ENCODE data around the gene HINT2. TPM values are rescaled to one million over a fixed set of nuclear protein-coding genes. Genes with fewer than 3 reads are reported as not detected.

The HINT2 gene
- 44.6 TPM for polyA plus RNA-seq (2013, experiment 1 of 4)
- polyA plus RNA-seq (2013, experiment 2 of 4) = 47.9 TPM
- polyA plus RNA-seq (2013, experiment 3 of 4) = 54.6 TPM
- polyA plus RNA-seq (2013, experiment 4 of 4) = 58.7 TPM

- no peaks in the 10 kb centered on the region for H3K36me3 ChIP-seq (ENCODE audit: control insufficient read depth, insufficient read depth, low read length)
- H3K27ac ChIP-seq (ENCODE audit: insufficient read depth, low read depth, low read length, poor library complexity, severe bottlenecking) = peak within 1 kb of the TSS; percentile 93
- H3K4me3 ChIP-seq (ENCODE audit: insufficient read depth, low read depth, low read length) = peak within 1 kb of the TSS; percentile 72
- no peaks in the 10 kb centered on the region for H3K27me3 ChIP-seq (ENCODE audit: control insufficient read depth, insufficient read depth, low read length, poor library complexity, severe bottlenecking)
- WGBS, 2 experiments = 0% methylated on average over 52 of the region's 52 CpGs
- no peaks in the 10 kb centered on the region for H3K9me3 ChIP-seq (ENCODE audit: control insufficient read depth, low read length)
- H3K4me1 ChIP-seq (ENCODE audit: control insufficient read depth, insufficient read depth, low read length) = peaks cover 13% of the 10 kb centered on the region
Observed at GRCh38 chr9:35814841-35815543, at the start of gene HINT2. Gene HINT2, minus strand, starts transcription at chr9:35815042. Its CDS starts 63 bp downstream, at chr9:35814979.

DNA sequence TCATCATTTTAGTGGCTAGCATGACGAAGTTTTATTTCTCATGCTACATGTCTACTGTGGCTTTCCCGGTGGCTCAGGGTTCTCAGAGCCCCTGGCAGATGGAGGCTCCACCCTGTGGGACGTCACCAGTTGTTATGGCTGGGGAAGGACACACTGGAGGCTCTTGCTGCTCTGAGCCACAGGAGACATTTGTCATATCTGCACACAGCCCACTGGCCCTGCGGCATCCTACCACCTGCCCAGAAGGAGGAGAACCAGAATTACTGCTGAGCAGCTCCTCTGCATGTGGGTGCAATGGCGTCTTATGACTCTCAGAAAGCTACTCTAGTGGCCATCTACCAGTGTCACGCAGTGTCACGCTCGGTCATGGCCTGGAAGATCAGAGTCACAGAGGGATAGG is 48.7 kb upstream of the HINT2 start:
- no peaks in the 10 kb centered on the region for H3K27me3 ChIP-seq (ENCODE audit: control insufficient read depth, insufficient read depth, low read length, poor library complexity, severe bottlenecking)
- no peaks in the 10 kb centered on the region for H3K36me3 ChIP-seq (ENCODE audit: control insufficient read depth, insufficient read depth, low read length)
- no peak overlapping the region for H3K27ac ChIP-seq (ENCODE audit: insufficient read depth, low read depth, low read length, poor library complexity, severe bottlenecking)
- no peaks in the 10 kb centered on the region for H3K9me3 ChIP-seq (ENCODE audit: control insufficient read depth, low read length)
- WGBS, 2 experiments = 79 to 80% methylated on average over 8 of the region's 8 CpGs
- no peaks in the 10 kb centered on the region for H3K4me1 ChIP-seq (ENCODE audit: control insufficient read depth, insufficient read depth, low read length)
- H3K4me3 ChIP-seq (ENCODE audit: insufficient read depth, low read depth, low read length) = no peak overlapping the region

- Histone ChIP-seq H3K27me3 (ENCODE audit: control insufficient read depth, insufficient read depth, low read length, poor library complexity, severe bottlenecking) (no peaks in the 10 kb centered on the region), H3K4me1 (ENCODE audit: control insufficient read depth, insufficient read depth, low read length) (no peaks in the 10 kb centered on the region), H3K4me3 (ENCODE audit: insufficient read depth, low read depth, low read length) (no peak overlapping the region), H3K9me3 (ENCODE audit: control insufficient read depth, low read length) (no peaks in the 10 kb centered on the region), H3K27ac (ENCODE audit: insufficient read depth, low read depth, low read length, poor library complexity, severe bottlenecking) (no peak overlapping the region), H3K36me3 (ENCODE audit: control insufficient read depth, insufficient read depth, low read length) (no peaks in the 10 kb centered on the region)
- 91 to 92% methylated on average over 4 of the region's 4 CpGs for WGBS, 2 experiments
Observed at GRCh38 chr9:35862328-35862727, 47.5 kb upstream of the HINT2 start.

DNA sequence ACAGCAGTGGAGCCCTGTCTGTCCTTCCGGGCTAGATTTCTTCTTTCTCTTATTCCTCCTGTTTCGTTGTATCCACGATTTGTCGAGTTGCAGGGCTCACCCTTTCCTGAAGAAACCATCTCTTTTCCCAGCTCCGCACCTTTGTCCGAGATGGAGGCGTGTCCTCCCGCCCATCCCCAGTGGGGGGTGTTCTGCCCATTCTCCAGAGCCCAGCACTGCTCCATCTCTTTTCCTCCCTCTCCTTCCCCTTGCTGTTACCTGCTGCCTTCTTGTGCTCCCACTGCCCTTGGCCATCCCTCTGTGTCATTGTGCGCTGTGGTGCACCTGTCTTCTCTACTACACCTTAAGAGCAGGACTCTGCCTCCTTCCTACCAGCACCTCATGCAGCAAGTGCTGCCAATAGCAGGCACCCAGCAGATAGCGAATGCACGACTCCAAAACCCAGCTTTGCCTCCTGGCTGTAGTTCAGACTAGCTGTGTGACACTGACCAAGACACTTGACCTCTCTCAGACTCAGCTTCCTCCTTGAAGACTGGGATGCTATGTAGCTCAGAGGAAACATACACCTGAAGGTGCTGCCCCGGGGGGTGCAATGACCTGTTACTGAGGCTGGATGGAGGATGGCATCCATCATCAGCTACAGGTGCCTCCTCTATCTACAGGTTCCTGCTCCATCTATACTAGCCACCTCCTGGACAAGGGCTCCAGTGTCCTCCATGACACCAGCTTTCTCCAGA is 46.5 kb upstream of the HINT2 start:
- 71 to 79% methylated on average over 12 of the region's 12 CpGs for WGBS, 2 experiments
- no peaks in the 10 kb centered on the region for H3K27me3 ChIP-seq (ENCODE audit: control insufficient read depth, insufficient read depth, low read length, poor library complexity, severe bottlenecking)
- H3K4me1 ChIP-seq (ENCODE audit: control insufficient read depth, insufficient read depth, low read length) = no peaks in the 10 kb centered on the region
- no peak overlapping the region for H3K4me3 ChIP-seq (ENCODE audit: insufficient read depth, low read depth, low read length)
- no peaks in the 10 kb centered on the region for H3K36me3 ChIP-seq (ENCODE audit: control insufficient read depth, insufficient read depth, low read length)
- H3K9me3 ChIP-seq (ENCODE audit: control insufficient read depth, low read length) = no peaks in the 10 kb centered on the region
- H3K27ac ChIP-seq (ENCODE audit: insufficient read depth, low read depth, low read length, poor library complexity, severe bottlenecking) = no peak overlapping the region

DNA sequence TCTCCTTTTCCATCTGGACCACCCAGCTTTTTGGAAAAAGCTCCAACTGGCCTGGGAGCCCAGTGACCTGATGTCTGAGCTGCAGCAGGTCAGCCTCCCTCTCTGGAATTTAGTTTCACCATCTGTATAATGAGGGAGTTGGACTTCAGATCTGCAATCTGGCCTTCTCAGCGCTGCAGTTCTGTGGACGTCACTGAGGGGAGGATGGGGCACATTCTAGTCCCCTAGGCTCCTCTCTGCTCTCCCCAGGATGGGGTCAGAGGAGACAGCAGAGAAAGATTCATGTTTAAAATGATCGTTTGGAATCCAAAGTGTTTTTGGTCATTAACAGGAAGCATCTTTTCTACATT is 45.1 kb upstream of the HINT2 start:
- Histone ChIP-seq H3K27me3 (ENCODE audit: control insufficient read depth, insufficient read depth, low read length, poor library complexity, severe bottlenecking) (no peaks in the 10 kb centered on the region), H3K27ac (ENCODE audit: insufficient read depth, low read depth, low read length, poor library complexity, severe bottlenecking) (no peak overlapping the region), H3K4me1 (ENCODE audit: control insufficient read depth, insufficient read depth, low read length) (no peaks in the 10 kb centered on the region), H3K4me3 (ENCODE audit: insufficient read depth, low read depth, low read length) (no peak overlapping the region), H3K9me3 (ENCODE audit: control insufficient read depth, low read length) (no peaks in the 10 kb centered on the region), H3K36me3 (ENCODE audit: control insufficient read depth, insufficient read depth, low read length) (no peaks in the 10 kb centered on the region)
- 92 to 93% methylated on average over 3 of the region's 3 CpGs for WGBS, 2 experiments

DNA sequence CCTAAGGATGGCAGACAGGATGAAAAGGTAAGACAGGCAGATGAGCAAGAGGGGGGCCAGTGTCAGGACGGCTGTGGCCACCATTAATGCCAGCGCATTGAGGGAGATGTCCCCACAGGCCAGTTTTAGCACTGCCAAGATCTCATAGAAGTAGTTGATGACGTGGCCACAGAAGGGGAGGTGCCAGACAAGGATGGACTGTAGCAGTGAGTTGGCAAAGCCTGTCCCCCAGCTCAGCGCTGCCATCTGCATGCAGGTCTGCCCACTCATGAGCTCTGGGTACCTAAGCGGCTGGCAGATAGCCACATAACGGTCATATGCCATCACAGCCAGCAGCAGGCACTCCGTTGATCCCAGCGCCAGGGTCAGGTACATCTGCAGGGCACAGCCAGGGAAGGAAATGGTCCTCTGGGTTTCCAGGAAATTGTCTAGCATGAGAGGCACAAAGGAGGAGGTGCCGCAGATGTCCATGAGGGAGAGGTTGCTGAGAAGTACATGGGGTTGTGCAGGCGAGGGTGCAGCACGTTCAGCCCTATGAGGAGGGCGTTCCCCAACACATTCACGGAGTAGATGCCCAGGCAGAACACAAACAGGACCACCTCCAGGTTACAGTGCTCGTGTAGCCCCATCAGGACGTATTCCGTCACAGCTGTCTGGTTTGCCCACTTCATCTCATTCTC is 44.6 kb upstream of the HINT2 start:
- WGBS, 2 experiments = 88 to 90% methylated on average over 16 of the region's 16 CpGs
- Histone ChIP-seq H3K9me3 (ENCODE audit: control insufficient read depth, low read length) (no peaks in the 10 kb centered on the region), H3K4me3 (ENCODE audit: insufficient read depth, low read depth, low read length) (no peak overlapping the region), H3K36me3 (ENCODE audit: control insufficient read depth, insufficient read depth, low read length) (no peaks in the 10 kb centered on the region), H3K4me1 (ENCODE audit: control insufficient read depth, insufficient read depth, low read length) (no peaks in the 10 kb centered on the region), H3K27me3 (ENCODE audit: control insufficient read depth, insufficient read depth, low read length, poor library complexity, severe bottlenecking) (no peaks in the 10 kb centered on the region), H3K27ac (ENCODE audit: insufficient read depth, low read depth, low read length, poor library complexity, severe bottlenecking) (no peak overlapping the region)

- no peaks in the 10 kb centered on the region for H3K27me3 ChIP-seq (ENCODE audit: control insufficient read depth, insufficient read depth, low read length, poor library complexity, severe bottlenecking)
- 86 to 89% methylated on average over 5 of the region's 5 CpGs for WGBS, 2 experiments
- H3K4me1 ChIP-seq (ENCODE audit: control insufficient read depth, insufficient read depth, low read length) = no peaks in the 10 kb centered on the region
- H3K9me3 ChIP-seq (ENCODE audit: control insufficient read depth, low read length) = no peaks in the 10 kb centered on the region
- no peaks in the 10 kb centered on the region for H3K36me3 ChIP-seq (ENCODE audit: control insufficient read depth, insufficient read depth, low read length)
- H3K4me3 ChIP-seq (ENCODE audit: insufficient read depth, low read depth, low read length) = no peak overlapping the region
- H3K27ac ChIP-seq (ENCODE audit: insufficient read depth, low read depth, low read length, poor library complexity, severe bottlenecking) = no peak overlapping the region
Observed at GRCh38 chr9:35858458-35858857, 43.6 kb upstream of the HINT2 start.

DNA sequence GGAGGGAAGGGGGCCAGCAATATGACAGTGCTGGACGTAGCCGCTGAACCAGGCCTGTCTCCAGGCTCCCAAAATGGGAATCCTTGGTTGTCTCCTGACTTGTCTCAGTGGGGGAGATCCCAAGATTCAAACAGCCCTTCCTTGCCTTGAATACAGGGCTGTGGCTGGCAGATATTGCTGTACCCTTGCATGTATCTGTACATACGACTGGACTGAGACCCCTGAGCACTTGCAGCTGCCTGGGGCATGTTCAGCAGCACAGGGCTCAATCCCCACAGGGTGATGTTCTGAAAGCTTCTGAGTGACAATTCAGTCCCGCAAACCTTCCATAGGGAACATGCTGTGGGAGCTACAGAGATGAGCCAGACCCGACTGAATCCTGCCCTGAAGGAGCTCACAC is 42.0 kb upstream of the HINT2 start:
- H3K4me1 ChIP-seq (ENCODE audit: control insufficient read depth, insufficient read depth, low read length) = no peaks in the 10 kb centered on the region
- H3K27me3 ChIP-seq (ENCODE audit: control insufficient read depth, insufficient read depth, low read length, poor library complexity, severe bottlenecking) = no peaks in the 10 kb centered on the region
- H3K27ac ChIP-seq (ENCODE audit: insufficient read depth, low read depth, low read length, poor library complexity, severe bottlenecking) = no peak overlapping the region
- 92 to 94% methylated on average over 5 of the region's 5 CpGs for WGBS, 2 experiments
- H3K4me3 ChIP-seq (ENCODE audit: insufficient read depth, low read depth, low read length) = no peak overlapping the region
- H3K9me3 ChIP-seq (ENCODE audit: control insufficient read depth, low read length) = no peaks in the 10 kb centered on the region
- no peaks in the 10 kb centered on the region for H3K36me3 ChIP-seq (ENCODE audit: control insufficient read depth, insufficient read depth, low read length)

DNA sequence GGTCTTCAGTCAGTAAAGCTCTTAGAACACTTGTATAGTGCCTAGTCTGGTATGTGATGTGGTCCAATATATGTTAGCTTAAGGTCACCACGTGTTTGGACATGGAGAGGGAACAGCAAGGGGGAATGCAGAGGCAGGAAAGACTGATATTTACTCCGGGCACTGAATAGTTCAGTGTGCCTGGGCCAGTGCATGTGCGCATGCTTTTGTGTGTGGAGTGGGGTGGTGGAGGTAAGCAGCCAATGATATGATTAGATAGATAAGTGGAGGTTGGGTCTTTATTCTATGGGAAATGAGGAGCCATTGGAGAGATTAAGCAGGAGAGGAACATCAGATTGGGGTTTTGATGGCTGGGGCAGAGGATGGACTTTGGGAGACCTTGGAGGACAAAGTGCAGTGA is 41.4 kb upstream of the HINT2 start:
- Histone ChIP-seq H3K36me3 (ENCODE audit: control insufficient read depth, insufficient read depth, low read length) (no peaks in the 10 kb centered on the region), H3K4me3 (ENCODE audit: insufficient read depth, low read depth, low read length) (no peak overlapping the region), H3K27me3 (ENCODE audit: control insufficient read depth, insufficient read depth, low read length, poor library complexity, severe bottlenecking) (no peaks in the 10 kb centered on the region), H3K9me3 (ENCODE audit: control insufficient read depth, low read length) (no peaks in the 10 kb centered on the region), H3K27ac (ENCODE audit: insufficient read depth, low read depth, low read length, poor library complexity, severe bottlenecking) (no peak overlapping the region), H3K4me1 (ENCODE audit: control insufficient read depth, insufficient read depth, low read length) (no peaks in the 10 kb centered on the region)
- 80 to 82% methylated on average over 3 of the region's 3 CpGs for WGBS, 2 experiments

GRCh38 chr9:35854091-35854762 is 39.4 kb upstream of the HINT2 start:
- no peaks in the 10 kb centered on the region for H3K36me3 ChIP-seq (ENCODE audit: control insufficient read depth, insufficient read depth, low read length)
- no peaks in the 10 kb centered on the region for H3K27me3 ChIP-seq (ENCODE audit: control insufficient read depth, insufficient read depth, low read length, poor library complexity, severe bottlenecking)
- no peaks in the 10 kb centered on the region for H3K9me3 ChIP-seq (ENCODE audit: control insufficient read depth, low read length)
- no peak overlapping the region for H3K4me3 ChIP-seq (ENCODE audit: insufficient read depth, low read depth, low read length)
- WGBS, 2 experiments = 82 to 92% methylated on average over 6 to 7 of the region's 7 CpGs
- no peak overlapping the region for H3K27ac ChIP-seq (ENCODE audit: insufficient read depth, low read depth, low read length, poor library complexity, severe bottlenecking)
- no peaks in the 10 kb centered on the region for H3K4me1 ChIP-seq (ENCODE audit: control insufficient read depth, insufficient read depth, low read length)
